Body of pancreas (tissue), 4 donors: ENCODE results near the gene CPSF4. TPM values are rescaled to one million over a fixed set of nuclear protein-coding genes. Genes with fewer than 3 reads are reported as not detected.
A peak's percentile ranks its signal among the peaks of the same experiment; 100 is the strongest.

ENCODE experiments used
- ATAC-seq: fragments of 150-250 bp; one replicate; pipeline ENCODE4 v1.9.1; 2016
- DNase-seq, 4 donors: peaks; one replicate each; pipeline ENCODE4 v3.0.0-alpha.2; 2019
- H3K27ac ChIP-seq, 4 donors: fragments of 200-600 bp; sonication (generic); 1 replicate in 3 of 4; 2 replicates in 1 of 4; pipeline versions ENCODE4 v1.5.1 to v1.6.1; 2016 to 2019; ENCODE audit warnings: mild to moderate bottlenecking in 1 of 4, mixed read lengths in 1 of 4, moderate library complexity in 1 of 4
- H3K27me3 ChIP-seq, 2 donors: fragments of 200-600 bp; sonication (generic); one replicate each; pipeline ENCODE4 v1.6.0; 2016; ENCODE audit warnings: mild to moderate bottlenecking in 1 of 2
- H3K36me3 ChIP-seq, 2 donors: fragments of 200-600 bp; sonication (generic); replicated peaks in 1 of 2; 2 replicates each; pipeline ENCODE4 v1.5.1; 2016; ENCODE audit warnings: low read depth in 2 of 2; ENCODE audit not compliant: insufficient read depth in 1 of 2
- H3K4me1 ChIP-seq: fragments of 200-600 bp; sonication (generic); one replicate; pipeline ENCODE4 v1.6.0; 2016
- H3K4me3 ChIP-seq, 2 donors: fragments of 200-600 bp; sonication (generic); 1 replicate in 1 of 2; 2 replicates in 1 of 2; pipeline ENCODE4 v1.5.1; 2016 to 2019
- H3K9me3 ChIP-seq, 3 donors: fragments of 200-600 bp; sonication (generic); 1 replicate in 2 of 3; 2 replicates in 1 of 3; pipeline ENCODE4 v1.5.1; 2016
- CTCF ChIP-seq, 7 experiments: fragments of 450-650 bp in 4 of 7; fragments of 200-600 bp in 3 of 7; sonication (generic) in 3 of 7; IDR thresholded peaks; one replicate each; pipeline ENCODE4 v1.5.1; 2016 to 2019; ENCODE audit warnings: antibody characterized with exemption in 7 of 7
- POLR2A ChIP-seq, 3 donors: fragments of 450-650 bp; IDR thresholded peaks; one replicate each; pipeline ENCODE4 v1.6.1; 2016; ENCODE audit warnings: antibody characterized with exemption in 3 of 3, mild to moderate bottlenecking in 2 of 3
- WGBS, 2 donors: methylation state at CpG; one replicate each; pipeline ENCODE4 v1.1.5; 2017; 5-methylcytosine and 5-hydroxymethylcytosine counted together
- intact Hi-C: fragments of 100-400 bp; cut with DNase I; formaldehyde crosslinking; loops from one replicate; pipeline ENCODE4 v1.15.1; 2023
- total RNA-seq, 2 donors: library from RNA; depleted of rRNA; stranded (reverse); fragments of >200 nt; gene quantifications; one replicate each; pipeline ENCODE4 v1.1.0, GENCODE V29; 2016

Gene CPSF4
- total RNA-seq, 2 donors from 2014 or later, result 24.4 to 31.1 TPM

- Histone ChIP-seq H3K27ac (peak overlapping the region; percentile 85 to 98 (median 92)), H3K9me3 (no peaks in the 10 kb centered on the region), H3K36me3 (no peaks in the 10 kb centered on the region), H3K27me3 (no peaks in the 10 kb centered on the region), H3K4me3 (peak overlapping the region; percentile 95 to 97), H3K4me1 (peaks cover 35% of the 10 kb centered on the region)
- WGBS, 2 donors, result 8 to 13% methylated on average over 5 to 19 of the region's 19 CpGs
- intact Hi-C loops, result no loop called here
- no peak for ATAC-seq
- no peak for DNase-seq
- no peak for TF ChIP-seq CTCF (IDR thresholded peaks at IDR 0.05)
- TF ChIP-seq POLR2A (IDR thresholded peaks at IDR 0.05), result no peak
Observed at GRCh38 chr7:99504281-99504602, 65.5 kb downstream of the CPSF4 start.

GRCh38 chr7:99504603-99505323 lies 66.0 kb downstream of the CPSF4 start, which contains the start of gene ZKSCAN5:
ZKSCAN5 (plus strand) TSS chr7:99504662; CDS start chr7:99506045, 1,383 bp downstream.
- DNase-seq (peak; percentile 98 to 99 (median 98)), ATAC-seq (peak; percentile 93)
- H3K36me3 ChIP-seq, result no peaks in the 10 kb centered on the region
- peak within 1 kb of the TSS; percentile 95 to 97 for H3K4me3 ChIP-seq
- no peaks in the 10 kb centered on the region for H3K27me3 ChIP-seq
- 0% methylated on average over 18 to 49 of the region's 53 CpGs for WGBS, 2 donors
- H3K4me1 ChIP-seq, result peaks cover 34% of the 10 kb centered on the region
- H3K27ac ChIP-seq, result peak within 1 kb of the TSS; percentile 85 to 98 (median 92)
- H3K9me3 ChIP-seq, result no peaks in the 10 kb centered on the region
- TF ChIP-seq POLR2A (IDR thresholded peaks at IDR 0.05) (peak; percentile 32 to 85 (median 82)), CTCF (IDR thresholded peaks at IDR 0.05) (peak in 1 of 7 experiments; percentile 12)
- intact Hi-C loops, result no loop called here

- intact Hi-C loops, result no loop called here
- no peak for TF ChIP-seq POLR2A (IDR thresholded peaks at IDR 0.05)
- no peak for TF ChIP-seq CTCF (IDR thresholded peaks at IDR 0.05)
- no peak for ATAC-seq
Observed at GRCh38 chr7:99505324-99505662, 66.5 kb downstream of the CPSF4 start.

More at GRCh38 chr7:99505324-99505662, 66.5 kb downstream of the CPSF4 start:
- peaks cover 34% of the 10 kb centered on the region for H3K4me1 ChIP-seq
- no peaks in the 10 kb centered on the region for H3K36me3 ChIP-seq
- DNase-seq, result no peak
- H3K27me3 ChIP-seq, result no peaks in the 10 kb centered on the region
- H3K27ac ChIP-seq, result peak overlapping the region in 3 of 4 donors; percentile 85 to 98 (median 92)
- WGBS, 2 donors, result 0 to 3% methylated on average over 8 to 11 of the region's 11 CpGs
- no peaks in the 10 kb centered on the region for H3K9me3 ChIP-seq
- H3K4me3 ChIP-seq, result peak overlapping the region; percentile 95 to 97

Other genes starting within 250 kb of the CPSF4 start
- 1 to 10 TPM in 1 of 2 donors, under 1 TPM in 1; 0.33 to 1.0 TPM for gene KPNA7, start 230.8 kb upstream of the CPSF4 start, total RNA-seq
- under 1 TPM in 1 of 2 donors, not detected in 1; under 0.01 TPM for gene MYH16, start 166.1 kb upstream of the CPSF4 start, total RNA-seq
- gene ARPC1A, start 113.0 kb upstream of the CPSF4 start, total RNA-seq, result 100 to 1,000 TPM in 1 of 2 donors, 10 to 100 TPM in 1; 63.0 to 106 TPM
- gene ARPC1B, start 64.2 kb upstream of the CPSF4 start, total RNA-seq, result 100 to 1,000 TPM in 1 of 2 donors, 10 to 100 TPM in 1; 60.0 to 131 TPM
- gene PDAP1, start 30.3 kb upstream of the CPSF4 start, total RNA-seq, result 10 to 100 TPM; 22.7 to 52.4 TPM
- gene BUD31, start 30.0 kb upstream of the CPSF4 start, total RNA-seq, result 10 to 100 TPM; 29.6 to 31.6 TPM
- 1 to 10 TPM; 1.6 to 3.4 TPM for gene PTCD1, start 145 bp upstream of the CPSF4 start, total RNA-seq
- gene ATP5MF, start 27.2 kb downstream of the CPSF4 start, total RNA-seq, result 100 to 1,000 TPM in 1 of 2 donors, 10 to 100 TPM in 1; 98.6 to 259 TPM
- gene ZNF789, start 33.9 kb downstream of the CPSF4 start, total RNA-seq, result 10 to 100 TPM in 1 of 2 donors, 1 to 10 TPM in 1; 5.4 to 22.7 TPM
- gene ZNF394, start 61.3 kb downstream of the CPSF4 start, total RNA-seq, result 10 to 100 TPM; 18.7 to 21.4 TPM
- gene ZKSCAN5, start 65.7 kb downstream of the CPSF4 start, total RNA-seq, result 1 to 10 TPM; 3.3 to 4.7 TPM
- 1 to 10 TPM; 3.9 to 7.3 TPM for gene FAM200A, start 113.2 kb downstream of the CPSF4 start, total RNA-seq
- 10 to 100 TPM; 73.5 to 86.4 TPM for gene ZNF655, start 119.7 kb downstream of the CPSF4 start, total RNA-seq
- gene TMEM225B, start 159.3 kb downstream of the CPSF4 start, total RNA-seq, result under 1 TPM in 1 of 2 donors, not detected in 1; 0.52 TPM
- gene ZSCAN25, start 178.0 kb downstream of the CPSF4 start, total RNA-seq, result 10 to 100 TPM; 12.7 to 25.7 TPM
- 100 to 1,000 TPM; 170 to 358 TPM for gene CYP3A5, start 241.1 kb downstream of the CPSF4 start, total RNA-seq